Posterior vena cava (tissue), 2 donors: ENCODE data around the gene AHSP. TPM values are rescaled to one million over a fixed set of nuclear protein-coding genes. Genes with fewer than 3 reads are reported as not detected.
"Not testable (repeated sequence)": the region's sequence is repeated elsewhere in the genome, so short reads cannot be mapped to it uniquely, and the experiment has no call there.

Source experiments
- DNase-seq: peaks from one replicate; pipeline ENCODE4 v3.0.0-alpha.2; 2020; ENCODE audit warnings: low spot score
- intact Hi-C, 2 donors: fragments of 100-400 bp; cut with DNase I; formaldehyde crosslinking; loops; one replicate each; pipeline versions ENCODE4 v1.14.1 to v1.14.2; 2022 to 2023
- total RNA-seq, 2 donors: library from RNA; stranded (reverse); fragmentation: NEBNext Ultra II Directional; extraction: Animal tissue kit (Norgen Biotek cat#: 25700); gene quantifications; one replicate each; pipeline ENCODE4 v1.2.1, GENCODE V29; 2021
- donor health status: DM: yes; HTN: yes; CAD: no.
- donor health status: DM: yes; HTN: yes; CAD: no.

The AHSP gene
- total RNA-seq, 2 donors from 2014 or later, result 3.0 TPM; not detected in 1

DNA sequence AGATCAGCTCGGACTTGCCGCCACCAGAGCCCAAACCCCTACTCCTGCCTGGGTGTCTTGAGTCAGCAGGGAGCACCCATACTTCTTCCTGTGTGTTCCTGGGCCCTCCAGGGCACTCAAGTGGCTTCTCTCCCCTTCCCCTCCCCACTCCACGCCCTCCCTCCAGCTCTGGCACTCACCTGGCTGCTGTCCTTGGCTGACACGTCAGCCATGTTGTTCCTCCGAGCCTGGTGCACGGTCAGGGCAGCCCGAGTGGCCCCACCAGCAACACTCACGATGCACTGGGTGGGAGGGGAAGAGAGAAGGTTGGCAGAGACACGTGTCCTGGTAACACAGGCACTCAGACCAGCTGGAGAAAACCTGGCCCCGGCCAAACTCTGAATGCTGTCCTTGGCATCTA is 31.0 kb upstream of the AHSP start:
- intact Hi-C loops, result loop anchor here in 1 of 2 donors (10.0 kb wide), 1 partner anchor 1762 kb away; no protein-coding TSS in a partner anchor
- DNase-seq, result peak; percentile 66

DNA sequence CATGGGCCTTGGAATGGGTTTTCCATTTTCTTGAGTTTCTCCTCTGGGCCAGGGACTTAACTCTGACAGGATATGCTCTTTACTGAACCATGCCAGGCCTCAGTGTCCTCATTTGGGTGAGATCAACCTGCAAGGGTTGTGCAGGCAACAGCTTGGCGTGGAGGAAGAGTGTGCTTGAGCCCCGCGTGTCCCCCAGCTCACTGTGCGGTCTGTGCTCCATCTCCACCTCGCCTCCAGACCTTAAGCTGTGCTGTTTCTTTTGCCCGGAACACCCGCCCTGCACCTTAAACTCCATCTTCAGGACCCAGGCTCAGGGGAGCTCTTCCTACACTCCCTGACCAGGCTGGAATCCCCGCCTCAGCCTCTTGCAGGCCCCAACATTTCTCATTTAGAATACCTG is 29.2 kb upstream of the AHSP start:
- peak; percentile 50 for DNase-seq
- intact Hi-C loops, result loop anchor here in 1 of 2 donors (10.0 kb wide), 1 partner anchor 1764 kb away; no protein-coding TSS in a partner anchor

GRCh38 chr16:31499928-31500327 is 27.8 kb upstream of the AHSP start:
- intact Hi-C loops, result loop anchor here in 1 of 2 donors (10.0 kb wide), 1 partner anchor 1765 kb away; no protein-coding TSS in a partner anchor
- DNase-seq, result peak; percentile 52

DNA sequence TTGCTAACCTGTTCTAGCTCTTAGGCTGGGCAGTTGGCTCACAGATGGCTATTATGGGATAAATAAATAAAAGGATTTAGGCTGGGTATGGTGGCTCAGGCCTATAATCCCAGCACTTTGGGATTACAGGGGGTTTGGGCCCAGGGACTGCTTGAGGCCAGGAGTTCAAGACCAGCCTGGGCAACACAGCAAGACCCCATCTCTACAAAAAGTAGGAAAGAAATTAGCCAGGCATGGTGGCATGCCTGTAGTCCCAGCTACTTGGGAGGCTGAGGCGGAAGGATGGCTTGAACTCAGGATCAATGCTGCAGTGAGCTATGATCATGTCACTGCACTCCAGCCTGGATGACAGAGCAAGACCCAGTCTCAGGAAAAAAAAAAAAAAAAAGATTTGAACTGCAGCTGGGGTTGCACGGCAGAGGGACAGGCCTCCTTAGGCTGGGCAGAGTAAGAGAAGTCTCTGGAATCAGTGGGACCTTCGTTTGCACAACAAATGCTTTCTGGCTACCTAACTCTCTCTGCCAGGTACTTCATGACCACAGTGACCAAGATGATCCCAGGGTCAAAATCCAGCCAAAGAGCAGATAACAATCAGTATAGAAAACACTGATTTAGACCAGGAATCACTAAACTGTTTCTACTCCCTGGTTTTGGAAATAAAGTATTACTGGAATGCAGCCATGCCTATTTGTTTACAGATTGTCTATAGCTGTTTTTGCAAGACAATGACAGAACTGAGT is 26.3 kb upstream of the AHSP start:
- peak; percentile 6 for DNase-seq
- intact Hi-C loops, result no loop called here

GRCh38 chr16:31501966-31502348 is 25.7 kb upstream of the AHSP start:
- DNase-seq, result no peak
- intact Hi-C loops, result no loop called here

GRCh38 chr16:31502981-31503380 is 24.7 kb upstream of the AHSP start:
- no peak for DNase-seq
- intact Hi-C loops, result no loop called here

DNA sequence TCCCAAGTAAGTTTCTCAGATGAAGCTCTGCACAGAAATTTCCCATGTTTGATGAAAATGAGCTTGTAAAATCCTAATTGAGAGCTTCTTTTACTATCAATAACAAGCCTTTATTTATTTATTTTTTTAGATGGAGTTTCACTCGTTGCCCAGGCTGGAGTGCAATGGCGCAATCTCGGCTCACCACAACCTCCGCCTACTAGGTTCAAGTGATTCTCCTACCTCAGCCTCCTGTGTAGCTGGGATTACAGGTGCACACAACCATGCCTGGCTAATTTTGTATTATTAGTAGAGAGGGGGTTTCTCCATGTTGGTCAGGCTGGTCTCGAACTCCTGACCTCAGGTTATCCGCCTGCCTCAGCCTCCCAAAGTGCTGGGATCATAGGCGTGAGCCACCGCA is 24.1 kb upstream of the AHSP start:
- DNase-seq, intact Hi-C loops: not testable (repeated sequence)

GRCh38 chr16:31504159-31504558 is 23.5 kb upstream of the AHSP start:
- intact Hi-C loops, result no loop called here
- no peak for DNase-seq

DNA sequence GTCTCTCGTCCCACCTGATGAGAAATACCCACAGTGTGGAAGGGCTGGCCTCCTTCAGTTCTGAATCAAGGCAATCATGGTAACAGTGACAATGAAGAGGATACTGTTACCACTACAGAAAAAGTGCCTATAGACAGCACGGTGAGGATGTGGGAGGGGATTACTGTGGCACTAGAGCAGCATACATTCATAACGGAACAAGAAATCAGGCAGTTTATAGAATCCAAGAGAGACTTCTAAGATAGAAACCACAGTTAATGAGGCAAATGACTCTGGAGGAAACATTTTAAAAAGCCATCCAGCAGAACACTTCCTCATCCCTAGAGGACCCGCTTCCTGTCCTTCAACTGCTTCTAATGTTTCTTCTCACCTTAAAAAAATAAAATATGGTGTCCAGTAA is 22.2 kb upstream of the AHSP start:
- intact Hi-C loops, result no loop called here
- no peak for DNase-seq

- intact Hi-C loops, result no loop called here
- DNase-seq, result no peak
Observed at GRCh38 chr16:31507617-31507928, 20.1 kb upstream of the AHSP start.

DNA sequence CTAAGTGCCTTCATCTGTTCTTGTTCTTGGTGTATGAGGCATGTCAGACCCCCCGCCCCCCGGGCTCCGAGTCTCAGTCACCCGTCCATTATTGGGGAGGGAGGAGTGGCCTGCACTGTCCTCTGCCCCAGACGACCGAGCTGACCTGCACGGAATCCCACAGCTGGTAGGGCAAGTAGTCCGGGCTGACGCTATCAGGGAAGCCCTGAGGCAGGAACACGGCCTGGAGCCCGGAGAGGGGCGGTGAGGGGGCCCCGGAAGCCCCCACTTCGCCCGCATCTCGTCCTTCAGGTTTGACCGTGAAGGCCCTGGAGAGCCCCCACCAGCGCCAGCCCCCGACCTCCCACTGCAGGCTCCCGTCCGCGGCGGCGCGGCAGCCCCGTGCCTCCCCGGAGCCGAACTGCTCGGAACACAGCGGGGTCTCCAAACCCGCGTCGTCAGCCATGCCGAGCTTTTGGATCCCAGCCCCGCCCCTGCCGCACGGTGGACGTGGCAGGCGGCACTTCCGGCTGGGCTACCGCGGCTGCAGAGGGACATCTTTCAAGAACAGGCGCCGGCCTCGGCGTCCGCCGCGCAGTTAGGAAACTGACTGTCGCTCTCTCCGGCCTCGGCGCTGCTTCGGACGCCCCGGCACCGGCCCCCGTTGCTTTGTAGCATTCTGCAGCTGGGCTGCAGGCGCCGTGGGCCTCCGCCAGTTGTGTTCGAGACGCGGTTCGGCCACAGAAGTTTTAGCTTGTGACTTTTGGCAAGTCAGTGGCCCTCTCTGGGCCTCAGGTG is 19.6 kb upstream of the AHSP start, which contains the start of gene RUSF1:
TSS of gene RUSF1 (minus strand) at position 463 of the 777 bp plus-strand sequence. CDS start at position 445, 18 bp downstream.
- peak; percentile 98 for DNase-seq
- intact Hi-C loops, result no loop called here

- no peak for DNase-seq
- intact Hi-C loops, result no loop called here
Observed at GRCh38 chr16:31508706-31509195, 18.9 kb upstream of the AHSP start.

GRCh38 chr16:31513126-31513525 is 14.6 kb upstream of the AHSP start:
- intact Hi-C loops, result no loop called here
- no peak for DNase-seq

DNA sequence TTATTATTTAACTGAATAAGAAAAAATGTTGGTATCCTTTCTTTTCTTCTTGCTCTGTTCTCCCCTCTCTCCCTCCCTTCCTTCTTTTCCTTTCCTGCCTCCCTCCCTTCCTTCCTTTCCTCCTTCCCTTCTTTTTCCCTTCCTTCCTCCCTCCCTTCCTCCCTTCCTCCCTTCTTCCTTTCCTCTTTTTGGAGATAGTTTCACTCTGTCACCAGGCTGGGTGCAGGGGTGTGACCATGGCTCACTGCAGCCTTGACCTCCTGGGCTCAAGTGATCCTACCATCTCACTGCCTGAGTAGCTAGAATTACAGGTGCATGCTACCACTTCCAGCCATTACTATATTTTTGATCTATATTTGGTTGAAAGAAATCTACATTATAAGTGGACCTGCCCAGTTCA is 13.8 kb upstream of the AHSP start:
- no peak for DNase-seq
- intact Hi-C loops, result no loop called here

DNA sequence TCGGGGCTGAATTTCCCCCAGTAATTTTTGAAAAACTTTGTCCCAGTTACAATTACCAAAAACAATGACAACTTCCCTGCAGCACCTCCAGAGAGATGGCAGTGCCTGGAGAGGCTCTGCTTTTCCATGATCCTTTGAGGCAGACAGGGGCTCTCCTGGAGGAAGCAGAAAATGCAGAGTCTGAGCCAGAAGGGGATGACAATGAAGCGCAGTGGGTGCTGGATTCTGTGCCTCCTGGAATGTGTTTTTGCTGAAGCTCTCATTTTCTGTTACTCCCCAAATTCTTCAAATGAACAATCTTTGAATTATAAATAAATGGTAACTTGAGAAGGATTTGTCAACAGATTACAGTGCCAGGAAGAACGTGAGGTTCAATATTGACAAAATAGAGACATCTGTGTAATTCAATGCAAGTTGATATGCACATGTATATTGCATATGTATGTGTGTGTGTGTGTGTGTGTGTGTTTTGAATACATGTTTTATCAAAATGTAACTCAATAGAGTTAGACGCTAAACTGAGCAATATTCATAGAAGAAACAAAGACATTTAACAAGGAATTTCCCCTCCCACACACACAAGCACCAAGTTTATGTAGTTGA is 9.8 kb upstream of the AHSP start:
- intact Hi-C loops, result no loop called here
- DNase-seq, result no peak

GRCh38 chr16:31519759-31520431 is 7.8 kb upstream of the AHSP start:
- intact Hi-C loops, result no loop called here
- no peak for DNase-seq

DNA sequence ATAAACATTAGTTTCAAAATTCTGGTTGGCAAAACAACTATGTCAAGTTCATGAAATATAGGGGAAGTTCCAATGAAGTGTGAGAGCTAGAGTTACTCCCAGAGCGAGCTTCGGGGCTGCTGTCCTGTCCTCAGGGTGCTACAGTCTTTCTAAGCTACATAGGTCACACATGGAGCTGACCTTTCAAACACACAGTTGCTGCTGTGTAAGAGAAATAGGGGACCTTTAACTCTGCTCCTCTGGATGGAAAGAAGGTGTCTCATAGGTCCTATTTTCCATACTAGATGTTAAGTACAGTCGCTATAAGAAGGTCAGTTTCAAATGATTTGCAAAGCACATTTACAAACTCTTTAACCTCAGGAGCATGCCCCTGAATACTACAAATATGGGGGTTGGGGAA is 6.3 kb upstream of the AHSP start:
- intact Hi-C loops, result no loop called here
- DNase-seq, result no peak

- intact Hi-C loops, result no loop called here
- DNase-seq, result no peak
Observed at GRCh38 chr16:31522071-31522470, 5.6 kb upstream of the AHSP start.

- DNase-seq, intact Hi-C loops: not testable (repeated sequence)
Observed at GRCh38 chr16:31523768-31524167, 3.9 kb upstream of the AHSP start.

DNA sequence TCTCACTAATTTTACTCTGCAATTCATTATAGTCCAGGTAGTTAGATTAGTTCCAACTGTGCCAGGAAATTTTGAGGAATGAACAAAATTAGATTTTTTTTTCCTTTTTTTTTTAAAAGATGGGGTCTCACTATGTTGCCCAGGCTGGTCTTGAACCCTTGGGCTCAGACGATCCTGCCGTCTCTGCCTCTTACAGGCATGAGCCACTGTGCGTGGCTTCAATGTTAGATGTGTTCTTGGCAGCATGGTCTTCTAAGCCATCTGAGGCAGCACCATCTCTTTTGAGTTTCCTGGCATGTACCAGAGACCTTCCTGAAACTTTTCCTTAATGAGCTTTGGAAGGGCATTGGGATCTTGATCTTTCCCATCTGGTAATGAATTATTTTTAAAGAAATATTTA is 2.6 kb upstream of the AHSP start:
- intact Hi-C loops, result no loop called here
- no peak for DNase-seq
